Neural progenitor cell (in vitro differentiated cells): Measurements from ENCODE around the gene SLC16A13.

ENCODE experiments used
- CTCF ChIP-seq: fragments of 200-600 bp; sonication (generic); IDR thresholded peaks from 2 replicates; pipeline ENCODE4 v1.5.1; 2017; ENCODE audit warnings: antibody characterized with exemption, mild to moderate bottlenecking
- EZH2 ChIP-seq: fragments of 200-600 bp; sonication (generic); IDR thresholded peaks from 2 replicates; pipeline ENCODE4 v1.6.1; 2017; ENCODE audit warnings: antibody characterized with exemption, mild to moderate bottlenecking, moderate library complexity
- EZH2phosphoT487 ChIP-seq: fragments of 200-600 bp; sonication (generic); IDR thresholded peaks from 2 replicates; pipeline ENCODE4 v1.6.1; 2017; ENCODE audit warnings: antibody characterized with exemption

GRCh38 chr17:7043182-7043496, 7.3 kb downstream of the SLC16A13 start:
- no peak for TF ChIP-seq CTCF
- TF ChIP-seq EZH2 = peak; percentile 64
- TF ChIP-seq EZH2phosphoT487 = no peak
